Stimulated activated CD8-positive, alpha-beta memory T cell treated with anti-CD3 and anti-CD28 coated beads, Interleukin-4, amount 100 ng/mL, for 48 hours (primary cell): ENCODE measurements around the gene ARHGAP40.

Source experiments
- DNase-seq: peaks from one replicate; pipeline ENCODE4 v3.0.0-alpha.2; 2020

Gene ARHGAP40

DNA sequence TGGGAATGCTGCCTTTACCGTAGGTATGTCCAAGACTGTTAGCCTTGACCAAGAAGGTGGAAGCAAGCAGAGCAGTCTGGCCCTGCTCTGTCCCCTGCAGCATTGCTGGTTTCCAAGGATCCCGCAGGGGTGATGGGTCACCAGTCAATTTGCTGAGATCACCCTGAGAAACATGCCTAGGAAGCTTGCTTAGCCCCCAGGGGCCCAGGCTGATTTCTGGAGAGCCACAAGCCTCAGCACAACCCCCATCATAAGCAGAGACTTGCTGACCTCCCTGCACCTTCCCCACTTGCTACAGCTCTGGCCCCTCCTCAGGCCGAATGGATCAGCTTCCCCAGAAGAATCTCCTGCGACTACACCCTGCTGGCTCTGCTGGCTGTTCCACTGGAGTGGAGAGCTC is 21.5 kb downstream of the ARHGAP40 start:
- no peak for DNase-seq

GRCh38 chr20:38624084-38624483 is 22.5 kb downstream of the ARHGAP40 start:
- DNase-seq: no peak

- no peak for DNase-seq
These were observed 24.3 kb downstream of the ARHGAP40 start for GRCh38 chr20:38625896-38626295.

GRCh38 chr20:38626921-38627659 is 25.5 kb downstream of the ARHGAP40 start:
- DNase-seq: no peak

GRCh38 chr20:38628580-38629470 is 27.2 kb downstream of the ARHGAP40 start:
- DNase-seq: no peak

- no peak for DNase-seq
These were observed 28.4 kb downstream of the ARHGAP40 start for GRCh38 chr20:38629979-38630378.

- no peak for DNase-seq
These were observed 29.1 kb downstream of the ARHGAP40 start for GRCh38 chr20:38630727-38631126.

DNA sequence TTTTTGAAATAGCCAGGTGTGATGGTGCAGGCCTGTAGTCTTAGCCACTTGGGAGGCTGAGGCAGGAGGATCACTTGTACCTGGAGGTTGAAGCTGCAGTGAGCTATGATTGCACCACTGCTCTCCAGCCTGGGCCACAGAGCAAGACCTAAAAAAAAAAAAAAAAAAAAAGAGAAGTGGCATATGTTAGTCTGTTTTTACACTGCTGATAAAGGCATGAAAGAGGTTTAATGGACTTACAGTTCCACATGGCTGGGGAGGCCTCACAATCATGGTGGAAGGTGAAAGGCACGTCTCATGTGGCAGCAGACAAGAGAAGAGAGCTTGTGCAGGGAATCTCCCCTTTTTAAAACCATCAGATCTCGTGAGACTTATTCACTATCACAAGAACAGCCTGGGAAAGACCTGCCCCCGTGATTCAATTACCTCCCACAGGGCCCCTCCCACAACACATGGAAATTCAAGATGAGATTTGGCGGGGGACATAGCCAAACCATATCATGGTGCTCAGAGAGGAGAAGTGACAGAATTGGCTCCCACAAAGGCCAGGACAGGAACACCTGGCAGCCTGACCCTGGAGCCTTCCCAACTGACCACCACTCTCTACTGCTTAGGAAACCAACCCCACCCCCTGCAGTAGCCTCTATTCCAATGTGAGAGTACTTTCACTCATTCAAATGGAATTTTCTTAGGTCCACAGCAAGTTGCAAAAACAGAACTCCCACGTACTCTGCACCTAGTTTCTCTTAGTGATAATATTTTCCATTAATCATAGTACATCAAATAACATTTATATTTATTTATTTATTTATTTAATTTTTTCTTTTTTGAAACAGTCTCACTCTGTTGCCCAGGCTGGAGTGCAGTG is 29.8 kb downstream of the ARHGAP40 start:
- DNase-seq: no peak

DNA sequence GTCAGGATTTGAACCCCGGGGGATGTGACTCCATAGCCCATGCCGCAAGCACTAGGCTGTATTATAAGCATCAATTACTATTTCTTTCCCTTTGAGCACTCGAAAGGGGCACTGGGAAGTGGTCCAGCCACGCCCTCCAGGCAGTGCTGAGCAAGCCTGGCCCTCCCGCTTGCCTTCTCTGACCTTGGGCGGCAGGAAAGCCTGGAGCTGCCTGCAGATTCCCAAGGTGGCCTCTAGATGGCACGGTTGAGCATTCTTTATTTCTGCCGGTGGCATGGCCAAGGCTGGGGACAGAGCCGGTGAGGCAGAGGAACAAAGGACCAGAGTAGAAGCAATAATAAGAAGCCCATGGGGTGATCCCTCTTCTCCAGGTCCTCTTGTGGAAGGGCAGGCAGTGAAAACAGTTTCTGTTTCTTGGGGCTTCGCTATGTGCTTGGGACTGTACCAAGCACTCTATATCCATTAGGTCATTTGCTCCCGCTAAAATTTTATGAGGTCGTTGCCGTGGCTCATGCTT is 32.0 kb downstream of the ARHGAP40 start:
- peak; percentile 79 for DNase-seq

DNA sequence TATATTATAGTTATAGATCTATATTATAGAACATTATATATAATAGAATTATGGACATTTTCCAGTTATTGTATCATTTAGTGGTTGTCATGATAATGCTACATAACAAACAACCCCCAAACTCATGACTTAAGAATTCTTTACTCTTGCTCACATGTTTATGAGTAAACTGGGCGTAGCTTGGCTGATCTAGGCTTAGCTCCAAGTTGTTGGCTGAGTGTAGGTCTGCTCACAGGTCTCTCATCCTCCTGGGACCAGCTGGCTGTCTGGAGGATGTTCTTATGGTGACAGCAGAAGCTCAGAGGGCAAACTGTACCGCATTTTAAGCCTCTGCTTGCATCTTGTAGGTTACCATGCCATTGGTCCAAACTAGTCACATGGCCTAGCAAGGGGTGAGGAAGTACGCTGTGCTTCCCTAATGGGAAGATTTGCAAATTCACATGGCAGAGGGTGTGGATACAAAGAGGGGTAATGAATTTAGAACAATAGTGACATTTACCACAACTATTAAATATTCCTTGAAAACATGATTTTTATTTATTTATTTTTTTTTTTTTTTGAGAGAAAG is 34.2 kb downstream of the ARHGAP40 start:
- DNase-seq: no peak

GRCh38 chr20:38640521-38640920 is 38.9 kb downstream of the ARHGAP40 start:
- DNase-seq: no peak

DNA sequence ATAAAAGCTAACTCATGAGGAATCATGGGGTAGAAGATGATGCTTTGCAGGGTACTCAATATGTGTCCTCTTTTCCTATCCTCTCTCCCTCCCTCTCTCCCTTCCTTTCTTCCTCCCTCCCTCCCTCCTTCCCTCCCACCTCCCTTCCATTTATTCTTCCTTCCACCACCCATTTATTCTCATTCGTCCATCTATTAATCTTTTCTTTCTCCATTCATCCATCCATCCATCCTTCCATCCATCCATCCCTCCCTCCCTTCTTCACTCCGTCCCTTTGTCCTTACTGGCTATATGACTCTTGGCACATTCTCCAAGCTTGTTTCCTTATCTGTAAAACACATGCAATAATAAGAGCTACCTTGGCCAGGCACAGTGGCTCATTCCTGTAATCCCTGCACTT is 40.9 kb downstream of the ARHGAP40 start:
- no peak for DNase-seq

- DNase-seq: no peak
These were observed 43.1 kb downstream of the ARHGAP40 start for GRCh38 chr20:38644588-38645260.

DNA sequence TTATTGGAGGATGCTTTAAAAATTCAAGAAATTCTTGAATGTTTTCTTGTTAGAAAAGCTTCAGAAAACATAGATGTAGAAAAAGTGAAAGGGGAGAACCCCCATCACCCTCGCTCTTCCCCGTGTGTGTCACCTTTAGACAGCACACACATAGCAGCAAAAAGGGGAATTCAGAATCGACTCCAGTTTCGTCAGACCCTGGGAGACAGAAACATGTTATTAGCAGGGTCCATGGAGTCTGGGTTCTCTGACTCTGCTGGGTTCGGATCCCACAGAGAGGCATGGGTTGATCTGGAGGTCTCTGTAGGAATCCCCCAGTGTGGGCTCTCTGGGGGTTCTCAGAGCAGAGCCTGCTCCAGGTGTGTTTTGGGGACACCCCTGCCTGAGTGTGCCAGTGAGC is 43.7 kb downstream of the ARHGAP40 start:
- DNase-seq: no peak

DNA sequence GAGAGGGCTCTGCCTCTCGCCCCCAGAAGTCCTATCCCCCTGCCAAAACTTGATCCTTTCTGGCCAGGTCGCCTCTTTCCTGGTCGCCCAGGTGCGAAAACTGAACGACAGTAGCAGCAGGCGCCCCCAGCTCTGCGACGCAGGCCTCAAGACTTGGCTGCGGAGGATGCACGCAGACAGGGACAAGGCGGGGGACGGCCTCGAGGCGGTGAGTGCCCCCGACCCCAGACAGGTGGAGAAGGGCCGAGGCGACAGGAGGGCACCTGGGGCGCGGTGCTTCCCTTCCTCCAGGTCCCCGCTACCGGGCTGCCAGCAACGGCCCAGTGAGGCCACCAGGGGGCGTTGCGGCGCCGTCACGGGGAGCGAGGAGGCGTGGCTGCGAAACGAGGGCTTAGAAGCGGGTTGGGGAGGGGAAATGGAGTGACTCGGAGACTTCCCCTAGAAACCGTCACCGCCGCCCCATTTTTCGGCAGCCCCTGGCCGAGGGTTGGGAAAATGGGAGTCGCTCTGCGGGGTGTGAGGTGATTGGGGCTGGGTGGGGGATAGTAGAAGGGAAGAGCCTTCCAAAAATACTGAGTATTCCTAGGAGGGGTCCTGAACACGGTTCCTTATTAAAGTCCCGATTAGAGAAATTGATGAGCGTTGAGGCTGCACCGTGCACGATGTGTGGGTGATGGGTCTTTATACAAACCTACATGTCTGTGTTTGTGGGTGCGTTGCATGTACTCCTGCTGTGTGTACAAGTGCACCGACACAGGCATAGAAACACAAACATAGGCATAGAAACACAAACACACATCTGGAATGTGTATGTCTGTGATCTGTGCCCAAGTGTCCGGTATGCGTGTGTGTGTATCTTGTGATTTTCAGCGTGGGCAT is 44.6 kb downstream of the ARHGAP40 start:
- peak; percentile 94 for DNase-seq

GRCh38 chr20:38649275-38649891 is 47.8 kb downstream of the ARHGAP40 start:
- no peak for DNase-seq

GRCh38 chr20:38650010-38650409 is 48.4 kb downstream of the ARHGAP40 start:
- DNase-seq: no peak

GRCh38 chr20:38651154-38651553 is 49.5 kb downstream of the ARHGAP40 start:
- no peak for DNase-seq

- DNase-seq: no peak
These were observed 50.0 kb downstream of the ARHGAP40 start for GRCh38 chr20:38651562-38651961.

- no peak for DNase-seq
These were observed 51.4 kb downstream of the ARHGAP40 start for GRCh38 chr20:38652995-38653394.
